HEK293 (cell line): Measurements from ENCODE around the gene FRMD4B.

Source experiments
- EGR2 ChIP-seq: fragments of 450-650 bp; formaldehyde crosslinking; IDR thresholded peaks from 2 replicates; pipeline ENCODE4 v1.5.1; 2016; ENCODE audit warnings: low read depth, missing biosample characterization, missing genetic modification characterization
- OSR2 ChIP-seq: fragments of 450-650 bp; formaldehyde crosslinking; IDR thresholded peaks from 2 replicates; pipeline ENCODE4 v1.5.1; 2016; ENCODE audit warnings: missing biosample characterization, missing genetic modification characterization
- REPIN1 ChIP-seq: fragments of 450-650 bp; formaldehyde crosslinking; IDR thresholded peaks from 2 replicates; pipeline ENCODE4 v1.5.1; 2017; ENCODE audit warnings: missing biosample characterization, missing genetic modification characterization, low read depth
- SALL2 ChIP-seq: fragments of 450-650 bp; formaldehyde crosslinking; IDR thresholded peaks from 2 replicates; pipeline ENCODE4 v1.5.0; 2017; ENCODE audit warnings: missing biosample characterization, mild to moderate bottlenecking, missing genetic modification characterization, borderline replicate concordance
- ZBTB20 ChIP-seq: fragments of 450-650 bp; formaldehyde crosslinking; IDR thresholded peaks from 2 replicates; pipeline ENCODE4 v1.5.1; 2016; ENCODE audit warnings: missing biosample characterization, missing genetic modification characterization
- ZBTB21 ChIP-seq: fragments of 450-650 bp; formaldehyde crosslinking; IDR thresholded peaks from 2 replicates; pipeline ENCODE4 v1.5.1; 2017; ENCODE audit warnings: missing biosample characterization, missing genetic modification characterization
- ZBTB8A ChIP-seq: fragments of 450-650 bp; formaldehyde crosslinking; IDR thresholded peaks from 2 replicates; pipeline ENCODE4 v1.5.1; 2016; ENCODE audit warnings: missing biosample characterization, missing genetic modification characterization
- ZNF146 ChIP-seq: fragments of 450-650 bp; formaldehyde crosslinking; IDR thresholded peaks from 2 replicates; pipeline ENCODE4 v1.5.1; 2016; ENCODE audit warnings: missing biosample characterization, missing genetic modification characterization
- ZNF248 ChIP-seq: fragments of 450-650 bp; formaldehyde crosslinking; IDR thresholded peaks from 2 replicates; pipeline ENCODE4 v1.5.1; 2017; ENCODE audit warnings: missing biosample characterization, missing genetic modification characterization
- ZNF311 ChIP-seq: fragments of 450-650 bp; formaldehyde crosslinking; IDR thresholded peaks from 2 replicates; pipeline ENCODE4 v1.5.1; 2017; ENCODE audit warnings: missing biosample characterization, missing genetic modification characterization, borderline replicate concordance
- ZNF354C ChIP-seq: fragments of 450-650 bp; formaldehyde crosslinking; IDR thresholded peaks from 2 replicates; pipeline ENCODE4 v1.5.1; 2016; ENCODE audit warnings: missing biosample characterization, missing genetic modification characterization, low read depth, borderline replicate concordance
- ZNF404 ChIP-seq: fragments of 450-650 bp; formaldehyde crosslinking; IDR thresholded peaks from 2 replicates; pipeline ENCODE4 v1.5.1; 2017; ENCODE audit warnings: missing biosample characterization, missing genetic modification characterization
- ZNF501 ChIP-seq: fragments of 450-650 bp; formaldehyde crosslinking; IDR thresholded peaks from 2 replicates; pipeline ENCODE4 v1.5.1; 2016; ENCODE audit warnings: missing biosample characterization, missing genetic modification characterization
- ZNF529 ChIP-seq: fragments of 450-650 bp; formaldehyde crosslinking; IDR thresholded peaks from 2 replicates; pipeline ENCODE4 v1.5.1; 2017; ENCODE audit warnings: missing genetic modification characterization, missing biosample characterization; ENCODE audit not compliant: insufficient replicate concordance
- ZNF555 ChIP-seq: fragments of 450-650 bp; formaldehyde crosslinking; conservative IDR thresholded peaks from 2 replicates; pipeline ENCODE4 v1.5.1; 2017; ENCODE audit warnings: missing biosample characterization, mild to moderate bottlenecking, missing genetic modification characterization, inconsistent platforms
- ZNF596 ChIP-seq: fragments of 450-650 bp; IDR thresholded peaks from 2 replicates; pipeline ENCODE4 v1.5.0; 2018; ENCODE audit warnings: missing biosample characterization, mild to moderate bottlenecking, missing genetic modification characterization, moderate library complexity
- ZNF624 ChIP-seq: fragments of 450-650 bp; formaldehyde crosslinking; IDR thresholded peaks from 2 replicates; pipeline ENCODE4 v1.5.1; 2017; ENCODE audit warnings: missing biosample characterization, missing genetic modification characterization
- ZNF670 ChIP-seq: fragments of 450-650 bp; formaldehyde crosslinking; IDR thresholded peaks from 2 replicates; pipeline ENCODE4 v1.5.1; 2016; ENCODE audit warnings: missing biosample characterization, missing genetic modification characterization, low read depth
- ZNF677 ChIP-seq: fragments of 450-650 bp; IDR thresholded peaks from 2 replicates; pipeline ENCODE4 v1.5.0; 2018; ENCODE audit warnings: missing biosample characterization, mild to moderate bottlenecking, missing genetic modification characterization, moderate library complexity
- ZNF76 ChIP-seq: fragments of 450-650 bp; formaldehyde crosslinking; IDR thresholded peaks from 2 replicates; pipeline ENCODE4; 2016; ENCODE audit warnings: low read depth, missing biosample characterization, missing genetic modification characterization, borderline replicate concordance
- ZNF768 ChIP-seq: fragments of 450-650 bp; formaldehyde crosslinking; IDR thresholded peaks from 2 replicates; pipeline ENCODE4 v1.5.1; 2018; ENCODE audit warnings: missing biosample characterization, mild to moderate bottlenecking, missing genetic modification characterization
- ZNF776 ChIP-seq: fragments of 450-650 bp; formaldehyde crosslinking; IDR thresholded peaks from 2 replicates; pipeline ENCODE4 v1.5.0; 2017; ENCODE audit warnings: missing biosample characterization, missing genetic modification characterization, borderline replicate concordance
- ZNF830 ChIP-seq: fragments of 450-650 bp; IDR thresholded peaks from 2 replicates; pipeline ENCODE4 v1.5.0; 2018; ENCODE audit warnings: missing biosample characterization, missing genetic modification characterization, low read depth, mild to moderate bottlenecking, moderate library complexity
- ZSCAN16 ChIP-seq: fragments of 450-650 bp; formaldehyde crosslinking; IDR thresholded peaks from 2 replicates; pipeline ENCODE4 v1.5.1; 2016; ENCODE audit warnings: missing biosample characterization, missing genetic modification characterization
- ZSCAN23 ChIP-seq: fragments of 450-650 bp; formaldehyde crosslinking; IDR thresholded peaks from 2 replicates; pipeline ENCODE4 v1.5.1; 2016; ENCODE audit warnings: missing biosample characterization, missing genetic modification characterization
- TF ChIP-seq, protein P1 (sequence below): fragments of 450-650 bp; formaldehyde crosslinking; IDR thresholded peaks from 2 replicates; pipeline ENCODE4 v1.5.1; 2016; ENCODE audit warnings: missing biosample characterization, missing genetic modification characterization
- TF ChIP-seq, protein P2 (sequence below): fragments of 450-650 bp; formaldehyde crosslinking; IDR thresholded peaks from 2 replicates; pipeline ENCODE4 v1.5.1; 2017; ENCODE audit warnings: missing biosample characterization, missing genetic modification characterization
- TF ChIP-seq, protein P3 (sequence below): fragments of 450-650 bp; formaldehyde crosslinking; IDR thresholded peaks from 2 replicates; pipeline ENCODE4 v1.5.1; 2016; ENCODE audit warnings: missing biosample characterization, missing genetic modification characterization, borderline replicate concordance
- TF ChIP-seq, protein P4 (sequence below): fragments of 450-650 bp; formaldehyde crosslinking; IDR thresholded peaks from 2 replicates; pipeline ENCODE4 v1.5.1; 2016; ENCODE audit warnings: missing biosample characterization, missing genetic modification characterization

The FRMD4B gene

DNA sequence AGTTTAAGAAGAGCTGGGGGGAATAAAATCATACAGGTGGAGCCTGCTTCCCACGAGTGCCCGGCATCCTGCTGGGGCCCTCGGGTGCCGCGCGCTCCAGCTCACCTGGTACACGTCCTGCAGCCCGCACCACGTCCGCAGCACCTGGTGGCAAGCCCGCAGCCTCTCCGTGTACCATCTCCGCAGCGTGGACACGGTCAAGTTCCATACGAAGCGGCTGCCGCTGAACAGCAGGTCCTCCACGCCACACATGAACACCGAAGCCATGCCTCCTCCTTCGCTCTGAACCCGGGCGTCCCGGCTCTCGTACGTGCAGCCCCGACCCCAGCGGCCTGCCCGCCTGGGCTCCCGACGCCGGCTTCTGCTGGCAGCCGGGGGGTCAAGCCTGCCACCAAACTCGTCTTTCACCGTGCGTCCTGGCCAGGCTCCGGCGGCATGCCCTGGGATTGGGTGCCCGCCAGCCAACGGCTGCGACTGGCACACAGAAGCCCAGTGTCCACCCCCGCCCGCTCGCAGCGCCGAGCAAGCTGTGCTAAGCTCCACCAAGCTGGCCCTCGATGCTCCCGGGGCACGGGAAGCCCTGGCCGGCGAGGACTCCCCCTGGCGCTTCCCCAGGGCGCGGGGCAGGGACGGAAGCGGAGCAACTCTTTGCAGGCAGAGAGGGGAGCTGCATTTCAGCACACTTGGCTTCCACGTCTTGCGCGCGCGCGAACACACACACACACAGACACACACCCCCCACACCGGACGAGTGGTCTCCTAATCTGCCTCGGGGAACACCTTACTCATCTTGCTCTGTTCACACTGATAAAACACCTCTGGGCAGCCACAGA is at the start of gene FRMD4B (continued):
- TF ChIP-seq, protein P1, sequence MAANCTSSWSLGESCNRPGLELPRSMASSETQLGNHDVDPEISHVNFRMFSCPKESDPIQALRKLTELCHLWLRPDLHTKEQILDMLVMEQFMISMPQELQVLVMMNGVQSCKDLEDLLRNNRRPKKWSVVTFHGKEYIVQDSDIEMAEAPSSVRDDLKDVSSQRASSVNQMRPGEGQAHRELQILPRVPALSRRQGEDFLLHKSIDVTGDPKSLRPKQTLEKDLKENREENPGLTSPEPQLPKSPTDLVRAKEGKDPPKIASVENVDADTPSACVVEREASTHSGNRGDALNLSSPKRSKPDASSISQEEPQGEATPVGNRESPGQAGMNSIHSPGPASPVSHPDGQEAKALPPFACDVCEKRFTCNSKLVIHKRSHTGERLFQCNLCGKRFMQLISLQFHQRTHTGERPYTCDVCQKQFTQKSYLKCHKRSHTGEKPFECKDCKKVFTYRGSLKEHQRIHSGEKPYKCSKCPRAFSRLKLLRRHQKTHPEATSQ (tag by site-specific recombination): no peak
- no peak for TF ChIP-seq ZNF76 (tag by site-specific recombination)
- TF ChIP-seq, protein P2, sequence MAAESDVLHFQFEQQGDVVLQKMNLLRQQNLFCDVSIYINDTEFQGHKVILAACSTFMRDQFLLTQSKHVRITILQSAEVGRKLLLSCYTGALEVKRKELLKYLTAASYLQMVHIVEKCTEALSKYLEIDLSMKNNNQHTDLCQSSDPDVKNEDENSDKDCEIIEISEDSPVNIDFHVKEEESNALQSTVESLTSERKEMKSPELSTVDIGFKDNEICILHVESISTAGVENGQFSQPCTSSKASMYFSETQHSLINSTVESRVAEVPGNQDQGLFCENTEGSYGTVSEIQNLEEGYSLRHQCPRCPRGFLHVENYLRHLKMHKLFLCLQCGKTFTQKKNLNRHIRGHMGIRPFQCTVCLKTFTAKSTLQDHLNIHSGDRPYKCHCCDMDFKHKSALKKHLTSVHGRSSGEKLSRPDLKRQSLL (tag by site-specific recombination): no peak
- TF ChIP-seq ZNF596 (tag by site-specific recombination): no peak
- TF ChIP-seq ZNF354C: no peak
- no peak for TF ChIP-seq REPIN1
- TF ChIP-seq ZSCAN16 (tag by site-specific recombination): no peak
- TF ChIP-seq ZNF555: no peak
- no peak for TF ChIP-seq ZBTB21
- TF ChIP-seq ZNF670 (tag by site-specific recombination): no peak
- TF ChIP-seq ZNF624: no peak
- TF ChIP-seq, protein P3, sequence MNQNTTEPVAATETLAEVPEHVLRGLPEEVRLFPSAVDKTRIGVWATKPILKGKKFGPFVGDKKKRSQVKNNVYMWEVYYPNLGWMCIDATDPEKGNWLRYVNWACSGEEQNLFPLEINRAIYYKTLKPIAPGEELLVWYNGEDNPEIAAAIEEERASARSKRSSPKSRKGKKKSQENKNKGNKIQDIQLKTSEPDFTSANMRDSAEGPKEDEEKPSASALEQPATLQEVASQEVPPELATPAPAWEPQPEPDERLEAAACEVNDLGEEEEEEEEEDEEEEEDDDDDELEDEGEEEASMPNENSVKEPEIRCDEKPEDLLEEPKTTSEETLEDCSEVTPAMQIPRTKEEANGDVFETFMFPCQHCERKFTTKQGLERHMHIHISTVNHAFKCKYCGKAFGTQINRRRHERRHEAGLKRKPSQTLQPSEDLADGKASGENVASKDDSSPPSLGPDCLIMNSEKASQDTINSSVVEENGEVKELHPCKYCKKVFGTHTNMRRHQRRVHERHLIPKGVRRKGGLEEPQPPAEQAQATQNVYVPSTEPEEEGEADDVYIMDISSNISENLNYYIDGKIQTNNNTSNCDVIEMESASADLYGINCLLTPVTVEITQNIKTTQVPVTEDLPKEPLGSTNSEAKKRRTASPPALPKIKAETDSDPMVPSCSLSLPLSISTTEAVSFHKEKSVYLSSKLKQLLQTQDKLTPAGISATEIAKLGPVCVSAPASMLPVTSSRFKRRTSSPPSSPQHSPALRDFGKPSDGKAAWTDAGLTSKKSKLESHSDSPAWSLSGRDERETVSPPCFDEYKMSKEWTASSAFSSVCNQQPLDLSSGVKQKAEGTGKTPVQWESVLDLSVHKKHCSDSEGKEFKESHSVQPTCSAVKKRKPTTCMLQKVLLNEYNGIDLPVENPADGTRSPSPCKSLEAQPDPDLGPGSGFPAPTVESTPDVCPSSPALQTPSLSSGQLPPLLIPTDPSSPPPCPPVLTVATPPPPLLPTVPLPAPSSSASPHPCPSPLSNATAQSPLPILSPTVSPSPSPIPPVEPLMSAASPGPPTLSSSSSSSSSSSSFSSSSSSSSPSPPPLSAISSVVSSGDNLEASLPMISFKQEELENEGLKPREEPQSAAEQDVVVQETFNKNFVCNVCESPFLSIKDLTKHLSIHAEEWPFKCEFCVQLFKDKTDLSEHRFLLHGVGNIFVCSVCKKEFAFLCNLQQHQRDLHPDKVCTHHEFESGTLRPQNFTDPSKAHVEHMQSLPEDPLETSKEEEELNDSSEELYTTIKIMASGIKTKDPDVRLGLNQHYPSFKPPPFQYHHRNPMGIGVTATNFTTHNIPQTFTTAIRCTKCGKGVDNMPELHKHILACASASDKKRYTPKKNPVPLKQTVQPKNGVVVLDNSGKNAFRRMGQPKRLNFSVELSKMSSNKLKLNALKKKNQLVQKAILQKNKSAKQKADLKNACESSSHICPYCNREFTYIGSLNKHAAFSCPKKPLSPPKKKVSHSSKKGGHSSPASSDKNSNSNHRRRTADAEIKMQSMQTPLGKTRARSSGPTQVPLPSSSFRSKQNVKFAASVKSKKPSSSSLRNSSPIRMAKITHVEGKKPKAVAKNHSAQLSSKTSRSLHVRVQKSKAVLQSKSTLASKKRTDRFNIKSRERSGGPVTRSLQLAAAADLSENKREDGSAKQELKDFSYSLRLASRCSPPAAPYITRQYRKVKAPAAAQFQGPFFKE (tag by site-specific recombination): no peak
- no peak for TF ChIP-seq OSR2 (tag by site-specific recombination)
- TF ChIP-seq ZSCAN23 (tag by site-specific recombination): no peak
- TF ChIP-seq, protein P4, sequence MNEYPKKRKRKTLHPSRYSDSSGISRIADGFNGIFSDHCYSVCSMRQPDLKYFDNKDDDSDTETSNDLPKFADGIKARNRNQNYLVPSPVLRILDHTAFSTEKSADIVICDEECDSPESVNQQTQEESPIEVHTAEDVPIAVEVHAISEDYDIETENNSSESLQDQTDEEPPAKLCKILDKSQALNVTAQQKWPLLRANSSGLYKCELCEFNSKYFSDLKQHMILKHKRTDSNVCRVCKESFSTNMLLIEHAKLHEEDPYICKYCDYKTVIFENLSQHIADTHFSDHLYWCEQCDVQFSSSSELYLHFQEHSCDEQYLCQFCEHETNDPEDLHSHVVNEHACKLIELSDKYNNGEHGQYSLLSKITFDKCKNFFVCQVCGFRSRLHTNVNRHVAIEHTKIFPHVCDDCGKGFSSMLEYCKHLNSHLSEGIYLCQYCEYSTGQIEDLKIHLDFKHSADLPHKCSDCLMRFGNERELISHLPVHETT (tag by site-specific recombination): no peak
- TF ChIP-seq SALL2 (tag by site-specific recombination): no peak
- TF ChIP-seq ZNF677 (tag by site-specific recombination): no peak
- no peak for TF ChIP-seq ZNF529 (tag by site-specific recombination)
- TF ChIP-seq ZNF830 (tag by site-specific recombination): no peak
- no peak for TF ChIP-seq ZBTB8A (tag by site-specific recombination)
- TF ChIP-seq ZNF776: no peak
- TF ChIP-seq ZNF311: no peak
- no peak for TF ChIP-seq ZNF146 (tag by site-specific recombination)
- TF ChIP-seq EGR2 (tag by site-specific recombination): no peak
- no peak for TF ChIP-seq ZNF248 (tag by site-specific recombination)
- no peak for TF ChIP-seq ZNF768
- no peak for TF ChIP-seq ZNF501
- no peak for TF ChIP-seq ZNF404 (tag by site-specific recombination)
- peak; percentile 59; the same call in 1 of the 2 replicates for TF ChIP-seq ZBTB20
